CD4-positive, alpha-beta T cell treated with Interleukin-2 at 100 ng/mL for 4 hours (primary cell): ENCODE measurements around the gene DNER.
"Not testable (repeated sequence)": the region's sequence is repeated elsewhere in the genome, so short reads cannot be mapped to it uniquely, and the experiment has no call there.

Source experiments
- DNase-seq: peaks from one replicate; pipeline ENCODE4 v3.0.0-alpha.2; 2020; ENCODE audit warnings: low spot score

The DNER gene

GRCh38 chr2:229622495-229623355, 91.6 kb downstream of the DNER start:
- no peak for DNase-seq

GRCh38 chr2:229620759-229621158, 93.6 kb downstream of the DNER start:
- DNase-seq: no peak

GRCh38 chr2:229620289-229620688, 94.1 kb downstream of the DNER start:
- DNase-seq: no peak

- DNase-seq: no peak
These were observed 97.9 kb downstream of the DNER start for GRCh38 chr2:229616433-229616832.

GRCh38 chr2:229614021-229614420, 100.3 kb downstream of the DNER start:
- not testable (repeated sequence) for DNase-seq

GRCh38 chr2:229612384-229612971, 101.9 kb downstream of the DNER start:
- no peak for DNase-seq

GRCh38 chr2:229611360-229611759, 103.0 kb downstream of the DNER start:
- no peak for DNase-seq

- no peak for DNase-seq
These were observed 103.5 kb downstream of the DNER start for GRCh38 chr2:229610872-229611271.

- no peak for DNase-seq
These were observed 104.0 kb downstream of the DNER start for GRCh38 chr2:229610333-229610732.

GRCh38 chr2:229601936-229602335, 112.4 kb downstream of the DNER start:
- no peak for DNase-seq

- no peak for DNase-seq
These were observed 113.0 kb downstream of the DNER start for GRCh38 chr2:229601396-229601795.

GRCh38 chr2:229598227-229598626, 116.1 kb downstream of the DNER start:
- DNase-seq: no peak

GRCh38 chr2:229596796-229597195, 117.6 kb downstream of the DNER start:
- no peak for DNase-seq

- no peak for DNase-seq
These were observed 122.7 kb downstream of the DNER start for GRCh38 chr2:229591611-229592010.

- DNase-seq: no peak
These were observed 127.3 kb downstream of the DNER start for GRCh38 chr2:229586746-229587705.

GRCh38 chr2:229586012-229586411, 128.3 kb downstream of the DNER start:
- no peak for DNase-seq

- no peak for DNase-seq
These were observed 132.2 kb downstream of the DNER start for GRCh38 chr2:229582151-229582550.

GRCh38 chr2:229578052-229578846, 136.1 kb downstream of the DNER start:
- DNase-seq: no peak

- no peak for DNase-seq
These were observed 138.6 kb downstream of the DNER start for GRCh38 chr2:229575569-229576315.

- no peak for DNase-seq
These were observed 141.7 kb downstream of the DNER start for GRCh38 chr2:229572507-229573271.
